Colon (tissue), 2 donors: Measurements from ENCODE around the gene NUFIP2.
"Not testable (repeated sequence)": the region's sequence is repeated elsewhere in the genome, so short reads cannot be mapped to it uniquely, and the experiment has no call there.

Experiments
- FAIRE-seq: peaks from 2 replicates; lab custom pipeline; 2012; peaks lifted over from hg19 to GRCh38; lab: Jason Lieb, UNC
- donor health status: control.
- donor health status: control.

Gene NUFIP2

GRCh38 chr17:29279397-29280070 is 14.4 kb downstream of the NUFIP2 start:
- no peak for FAIRE-seq

GRCh38 chr17:29278692-29279091 is 15.3 kb downstream of the NUFIP2 start:
- FAIRE-seq: no peak

DNA sequence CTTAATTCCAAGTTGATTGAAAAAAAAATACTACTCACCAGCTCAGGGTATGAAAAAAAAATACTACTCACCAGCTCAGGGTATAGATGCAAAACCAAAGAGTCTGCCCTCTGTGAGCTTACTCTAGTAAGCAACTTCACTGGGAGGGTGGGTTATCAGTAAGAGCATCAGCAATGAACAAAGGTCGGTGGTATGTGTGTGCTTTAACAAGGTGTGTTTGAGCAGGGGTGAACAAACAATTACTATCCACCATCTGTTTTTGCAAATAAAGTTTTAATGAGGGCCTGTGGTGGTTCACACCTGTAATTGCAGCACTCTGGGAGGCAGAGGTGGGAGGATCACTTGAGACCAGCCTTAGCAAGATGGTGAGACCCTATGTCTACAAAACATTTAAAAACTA is 20.0 kb downstream of the NUFIP2 start:
- FAIRE-seq: no peak

DNA sequence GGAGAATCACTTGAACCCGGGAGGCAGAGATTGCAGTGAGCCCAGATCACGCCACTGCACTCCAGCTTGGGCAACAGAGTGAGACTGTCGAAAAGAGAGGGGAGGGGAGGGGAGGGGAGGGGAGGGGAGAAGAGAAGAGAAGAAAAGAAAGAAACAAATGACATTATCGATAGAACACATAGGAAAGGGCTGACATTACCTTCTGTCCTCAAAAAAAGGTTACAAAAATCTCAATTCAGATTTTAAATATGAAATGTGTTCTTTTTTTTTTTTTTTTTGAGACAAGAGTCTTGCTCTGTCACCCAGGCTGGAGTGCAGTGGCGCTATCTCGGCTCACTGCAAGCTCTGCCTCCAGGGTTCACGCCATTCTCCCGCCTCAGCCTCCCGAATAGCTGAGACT is 22.0 kb downstream of the NUFIP2 start:
- not testable (repeated sequence) for FAIRE-seq

GRCh38 chr17:29263916-29264315 is 30.0 kb downstream of the NUFIP2 start:
- no peak for FAIRE-seq

GRCh38 chr17:29257756-29258155 is 36.2 kb downstream of the NUFIP2 start:
- no peak for FAIRE-seq

GRCh38 chr17:29256735-29257466 is 37.0 kb downstream of the NUFIP2 start:
- no peak for FAIRE-seq

GRCh38 chr17:29255926-29256522 is 37.9 kb downstream of the NUFIP2 start:
- FAIRE-seq: no peak

DNA sequence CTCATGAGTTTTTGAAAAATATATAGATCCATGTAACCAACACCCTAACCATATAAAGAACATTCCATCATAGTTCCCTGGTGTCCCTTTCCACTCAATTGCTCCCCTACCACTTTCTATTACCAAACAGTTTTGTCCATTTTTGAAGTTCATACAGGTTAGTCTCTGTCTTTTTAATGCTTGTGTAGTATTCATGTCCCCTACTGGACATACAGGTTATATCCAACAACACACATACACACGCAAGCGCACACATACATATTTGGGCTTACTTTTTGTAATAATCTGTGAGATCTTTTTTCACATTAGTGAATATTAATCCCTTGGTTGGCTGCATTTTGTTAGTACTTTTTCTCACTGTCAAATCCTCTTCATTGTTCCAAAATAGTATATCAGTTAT is 40.9 kb downstream of the NUFIP2 start:
- FAIRE-seq: no peak

- no peak for FAIRE-seq
Measured at GRCh38 chr17:29252101-29252791, 41.7 kb downstream of the NUFIP2 start.

DNA sequence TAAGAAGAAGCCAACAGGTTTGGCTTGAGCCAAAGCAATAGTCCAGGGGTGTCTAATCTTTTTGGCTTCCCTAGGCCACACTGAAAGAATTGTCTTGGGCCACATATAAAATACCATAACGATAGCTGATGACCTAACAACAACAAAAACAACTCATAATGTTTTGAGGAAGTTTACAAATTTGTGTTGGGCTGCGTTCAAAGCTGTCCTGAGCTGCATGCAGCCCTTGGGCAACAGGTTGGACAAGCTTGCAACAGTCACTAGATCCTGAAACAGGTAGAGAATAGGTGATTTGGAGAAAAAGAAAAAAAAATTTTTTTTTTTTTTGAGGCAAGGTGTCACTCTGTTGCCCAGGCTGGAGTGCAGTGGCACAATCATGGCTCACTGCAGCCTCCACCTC is 42.8 kb downstream of the NUFIP2 start:
- no peak for FAIRE-seq

GRCh38 chr17:29250666-29251065 is 43.3 kb downstream of the NUFIP2 start:
- no peak for FAIRE-seq

DNA sequence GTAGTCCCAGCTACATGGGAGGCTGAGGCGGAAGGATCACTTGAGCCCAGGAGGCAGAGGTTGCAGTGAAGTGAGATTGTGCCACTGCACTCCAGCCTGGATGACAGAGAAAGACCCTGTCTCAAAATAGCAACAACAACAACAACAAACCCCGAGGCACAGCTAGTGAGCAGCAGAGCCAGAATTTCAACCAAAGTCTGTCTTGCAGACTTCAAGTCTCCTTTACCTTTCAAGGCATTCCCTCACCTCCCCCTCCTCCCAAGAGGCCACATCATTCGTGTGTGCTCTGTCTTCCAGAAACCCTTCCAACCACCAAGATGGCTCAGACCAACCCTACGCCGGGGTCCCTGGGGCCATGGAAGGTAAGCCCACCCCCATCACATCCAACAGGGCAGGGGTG is 45.1 kb downstream of the NUFIP2 start:
- FAIRE-seq: no peak

DNA sequence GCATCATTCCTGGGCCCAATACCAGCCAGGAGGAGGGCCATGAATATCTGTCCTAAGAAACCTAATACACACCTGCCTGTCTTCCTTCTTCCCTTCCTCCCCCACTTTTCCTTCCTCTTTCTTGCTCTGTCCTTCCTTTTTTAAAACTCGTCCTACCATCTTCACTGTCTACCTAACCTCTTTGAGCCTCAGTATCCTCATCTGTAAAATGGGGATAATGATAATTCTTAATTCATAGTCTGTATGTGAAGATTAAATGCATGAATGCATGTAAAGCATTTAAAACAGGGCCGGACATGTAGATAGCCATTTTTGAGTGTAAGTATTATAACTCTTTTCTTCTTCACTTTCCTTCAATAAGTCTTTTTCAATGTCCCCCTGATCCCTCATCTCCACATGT is 46.7 kb downstream of the NUFIP2 start:
- FAIRE-seq: no peak

GRCh38 chr17:29246628-29247027 is 47.3 kb downstream of the NUFIP2 start, which contains the start of gene CRYBA1:
Gene CRYBA1 (plus strand): TSS chr17:29246859. CDS start chr17:29246864, 5 bp downstream.
- no peak for FAIRE-seq

DNA sequence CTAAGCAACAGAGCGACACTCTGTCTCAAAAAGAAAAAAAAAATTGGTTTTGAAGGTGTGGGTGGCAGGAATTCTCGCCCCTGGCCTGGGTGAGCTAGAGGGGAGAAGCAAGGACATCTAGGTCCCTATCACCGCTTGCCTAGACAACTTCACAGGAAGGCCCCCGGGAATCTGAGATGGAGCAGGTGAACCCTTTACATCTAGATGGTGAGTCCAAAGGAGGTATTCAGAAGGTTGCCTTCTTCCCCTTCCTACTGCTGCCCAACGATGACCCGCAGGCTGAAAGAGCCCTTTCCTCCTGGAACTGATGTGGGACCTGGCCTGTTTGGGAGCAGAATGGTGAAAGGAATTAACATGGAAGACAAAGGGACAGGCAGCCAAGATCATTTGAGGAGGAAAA is 48.5 kb downstream of the NUFIP2 start:
- FAIRE-seq: no peak

DNA sequence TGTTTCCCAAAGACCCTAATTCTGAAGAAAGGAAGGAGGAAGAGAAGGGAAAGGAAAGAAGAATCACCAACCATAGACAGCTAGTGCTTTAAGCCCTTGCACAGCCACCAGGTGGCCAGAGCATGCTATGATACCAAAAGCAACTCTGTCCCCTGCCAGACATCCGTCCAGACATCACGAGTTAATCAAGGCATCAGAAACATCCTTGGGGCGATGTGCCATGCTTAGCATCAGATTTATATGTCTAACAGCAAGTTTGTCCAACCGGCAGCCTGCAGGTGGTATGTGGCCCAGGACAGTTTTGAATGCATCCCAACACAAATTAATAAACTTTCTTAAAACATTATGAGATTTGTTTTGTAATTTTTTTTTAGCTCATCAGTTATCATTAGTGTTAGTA is 50.2 kb downstream of the NUFIP2 start:
- FAIRE-seq: no peak

DNA sequence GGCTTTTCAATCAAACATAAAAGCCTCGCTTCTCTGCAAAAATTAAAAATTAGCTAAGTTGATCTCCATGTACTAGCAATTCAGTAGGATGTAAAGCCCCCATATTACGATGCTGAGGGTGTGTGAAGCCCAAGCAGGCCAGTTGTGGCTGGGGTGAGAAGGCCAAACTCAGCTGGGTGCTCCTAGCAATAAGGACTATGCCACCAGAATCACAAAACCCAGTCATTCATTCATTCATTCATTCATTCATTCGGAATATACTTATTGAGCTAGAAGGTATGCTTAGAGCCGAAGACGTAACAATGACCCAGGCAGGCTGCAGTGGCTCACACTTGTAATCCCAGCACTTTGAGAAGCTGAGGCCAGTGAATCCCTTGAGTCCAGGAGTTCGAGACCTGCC is 51.2 kb downstream of the NUFIP2 start:
- no peak for FAIRE-seq

GRCh38 chr17:29242051-29242450 is 51.9 kb downstream of the NUFIP2 start:
- no peak for FAIRE-seq

- no peak for FAIRE-seq
Measured at GRCh38 chr17:29240968-29241963, 52.7 kb downstream of the NUFIP2 start.

GRCh38 chr17:29240477-29240876 is 53.5 kb downstream of the NUFIP2 start:
- no peak for FAIRE-seq
